NCI-H2227 (cell line): ENCODE results near the gene FRS2.
A peak's percentile ranks its signal among the peaks of the same experiment; 100 is the strongest.

Experiments used
- DNase-seq: peaks from one replicate; lab custom pipeline; 2025; ENCODE audit not compliant: unreplicated experiment; lab: John Stamatoyannopoulos, UW

The FRS2 gene

GRCh38 chr12:69524755-69525469 lies 54.7 kb downstream of the FRS2 start:
- no peak for DNase-seq

GRCh38 chr12:69527506-69528272 lies 57.5 kb downstream of the FRS2 start:
- no peak for DNase-seq

- no peak for DNase-seq
Observed at GRCh38 chr12:69529021-69529420, 58.8 kb downstream of the FRS2 start.

- DNase-seq: no peak
Observed at GRCh38 chr12:69533844-69534243, 63.7 kb downstream of the FRS2 start.

GRCh38 chr12:69534389-69534822 lies 64.2 kb downstream of the FRS2 start:
- peak; percentile 71 for DNase-seq

GRCh38 chr12:69540987-69541386 lies 70.8 kb downstream of the FRS2 start:
- no peak for DNase-seq

GRCh38 chr12:69544087-69544486 lies 73.9 kb downstream of the FRS2 start:
- DNase-seq: no peak

GRCh38 chr12:69545081-69545480 lies 74.9 kb downstream of the FRS2 start:
- no peak for DNase-seq

GRCh38 chr12:69546693-69547438 lies 76.7 kb downstream of the FRS2 start:
- no peak for DNase-seq

- no peak for DNase-seq
Observed at GRCh38 chr12:69548687-69549086, 78.5 kb downstream of the FRS2 start.

GRCh38 chr12:69550569-69551350 lies 80.6 kb downstream of the FRS2 start:
- DNase-seq: no peak

- peak; percentile 53 for DNase-seq
Observed at GRCh38 chr12:69553628-69554248, 83.5 kb downstream of the FRS2 start.

GRCh38 chr12:69555461-69555860 lies 85.3 kb downstream of the FRS2 start:
- no peak for DNase-seq

GRCh38 chr12:69556383-69556782 lies 86.2 kb downstream of the FRS2 start:
- DNase-seq: no peak

- no peak for DNase-seq
Observed at GRCh38 chr12:69563166-69563762, 93.1 kb downstream of the FRS2 start.

GRCh38 chr12:69566603-69567002 lies 96.4 kb downstream of the FRS2 start:
- DNase-seq: no peak

GRCh38 chr12:69569236-69569635 lies 99.0 kb downstream of the FRS2 start:
- no peak for DNase-seq

- DNase-seq: no peak
Observed at GRCh38 chr12:69570000-69570516, 99.9 kb downstream of the FRS2 start.

- peak; percentile 72 for DNase-seq
Observed at GRCh38 chr12:69570545-69571399, 100.6 kb downstream of the FRS2 start.
